IMR-90 (cell line): ENCODE measurements around the gene LRRTM4. TPM values are rescaled to one million over a fixed set of nuclear protein-coding genes. Genes with fewer than 3 reads are reported as not detected.
"Not testable (repeated sequence)": the region's sequence is repeated elsewhere in the genome, so short reads cannot be mapped to it uniquely, and the experiment has no call there.

ENCODE experiments used
- ATAC-seq: fragments of 200-7000 bp; cut with Tn5 transposase; 2 replicates; pipeline ENCODE4 v1.9.1; 2020; ENCODE audit warnings: low read depth, mild to moderate bottlenecking, moderate library complexity
- BruUV-seq: library from RNA; stranded (reverse); fragments of 400-500 nt; replicated peaks from 2 replicates; lab custom pipeline; 2021; lab: Mats Ljungman, UMichigan
- CTCF ChIA-PET: fragments of 300-600 bp; formaldehyde crosslinking; extraction: SDS; loops from one replicate; lab custom pipeline; 2021; ENCODE audit warnings: antibody characterized with exemption; lab: Yijun Ruan, JAX
- POLR2A ChIA-PET: fragments of 300-600 bp; sonication (Branson Sonifier 250); formaldehyde crosslinking; loops from one replicate; lab custom pipeline; 2022; ENCODE audit warnings: antibody characterized with exemption; ENCODE audit not compliant: unreplicated experiment; lab: Charles Lee
- DNase-seq: peaks from one replicate; pipeline ENCODE4 v3.0.0; 2013
- H2AFZ ChIP-seq: replicated peaks from 2 replicates; pipeline ENCODE3; 2013; ENCODE audit warnings: low read length, mild to moderate bottlenecking; ENCODE audit not compliant: poor library complexity
- H2AK5ac ChIP-seq: 2 replicates; pipeline ENCODE4 v1.6.1; 2013; ENCODE audit warnings: low read depth, low read length, inconsistent platforms
- H2AK9ac ChIP-seq: replicated peaks from 2 replicates; pipeline ENCODE3; 2013; ENCODE audit warnings: mild to moderate bottlenecking, low read depth, low read length, moderate library complexity; ENCODE audit not compliant: poor library complexity
- H2BK120ac ChIP-seq: 2 replicates; pipeline ENCODE4 v1.6.1; 2013; ENCODE audit warnings: low read depth, low read length, inconsistent platforms
- H2BK15ac ChIP-seq: 3 replicates; pipeline ENCODE4 v1.6.1; 2013; ENCODE audit warnings: low read depth, low read length, inconsistent platforms
- H2BK20ac ChIP-seq: 2 replicates; pipeline ENCODE4 v1.6.1; 2013; ENCODE audit warnings: low read depth, mild to moderate bottlenecking, inconsistent platforms, low read length, moderate library complexity
- H2BK5ac ChIP-seq: 2 replicates; pipeline ENCODE4 v1.6.1; 2013; ENCODE audit warnings: mild to moderate bottlenecking, low read depth, low read length, inconsistent platforms; ENCODE audit not compliant: poor library complexity, severe bottlenecking
- H3K14ac ChIP-seq: replicated peaks from 2 replicates; pipeline ENCODE4 v1.6.1; 2013; ENCODE audit warnings: low read depth, low read length, inconsistent platforms
- H3K18ac ChIP-seq: 2 replicates; pipeline ENCODE4 v1.6.1; 2013; ENCODE audit warnings: low read depth, low read length, control low read depth
- H3K23ac ChIP-seq: 2 replicates; pipeline ENCODE4 v1.6.1; 2013; ENCODE audit warnings: low read depth, low read length, inconsistent platforms
- H3K27ac ChIP-seq: 2 replicates; pipeline ENCODE4 v1.5.1; 2013; ENCODE audit warnings: mild to moderate bottlenecking, control low read depth, low read length; ENCODE audit not compliant: insufficient read depth
- H3K27me3 ChIP-seq: 2 replicates; pipeline ENCODE4 v1.6.1; 2013; ENCODE audit warnings: low read length; ENCODE audit not compliant: control insufficient read depth, insufficient read depth
- H3K36me3 ChIP-seq: 2 replicates; pipeline ENCODE4 v1.6.1; 2013; ENCODE audit warnings: low read length, mixed read lengths; ENCODE audit not compliant: control insufficient read depth, insufficient read depth
- H3K4ac ChIP-seq: 2 replicates; pipeline ENCODE4 v1.6.1; 2013; ENCODE audit warnings: low read depth, low read length, inconsistent platforms
- H3K4me1 ChIP-seq: 2 replicates; pipeline ENCODE4 v1.6.1; 2013; ENCODE audit warnings: low read length, mixed read lengths; ENCODE audit not compliant: control insufficient read depth, insufficient read depth
- H3K4me2 ChIP-seq: 2 replicates; pipeline ENCODE4 v1.6.1; 2013; ENCODE audit warnings: low read depth, mild to moderate bottlenecking, control low read depth, low read length, moderate library complexity
- H3K4me3 ChIP-seq: 2 replicates; pipeline ENCODE4 v1.5.1; 2013; ENCODE audit warnings: low read depth, mild to moderate bottlenecking, control low read depth, low read length, moderate library complexity; ENCODE audit not compliant: insufficient read depth
- H3K56ac ChIP-seq: 2 replicates; pipeline ENCODE4 v1.6.1; 2013; ENCODE audit warnings: low read length, inconsistent platforms; ENCODE audit not compliant: insufficient read depth; ENCODE audit errors: extremely low read depth
- H3K79me1 ChIP-seq, 2 experiments: 2 replicates each; pipeline ENCODE4 v1.6.1; 2013; ENCODE audit warnings: low read length in 2 of 2, inconsistent platforms in 1 of 2, low read depth in 1 of 2
- H3K9ac ChIP-seq: 2 replicates; pipeline ENCODE4 v1.6.1; 2013; ENCODE audit warnings: low read depth, low read length, control low read depth
- H3K9me1 ChIP-seq: 2 replicates; pipeline ENCODE4 v1.6.1; 2013; ENCODE audit warnings: low read length, inconsistent platforms; ENCODE audit not compliant: insufficient read depth
- H3K9me3 ChIP-seq: 2 replicates; pipeline ENCODE4 v1.6.1; 2013; ENCODE audit warnings: low read length; ENCODE audit not compliant: control insufficient read depth, insufficient read depth
- H4K20me1 ChIP-seq: 2 replicates; pipeline ENCODE4 v1.6.1; 2013; ENCODE audit warnings: low read length, inconsistent platforms; ENCODE audit not compliant: insufficient read depth
- H4K5ac ChIP-seq: 2 replicates; pipeline ENCODE4 v1.6.1; 2013; ENCODE audit warnings: mild to moderate bottlenecking, low read depth, low read length, control low read depth
- H4K8ac ChIP-seq, 2 experiments: 2 replicates each; pipeline ENCODE4 v1.6.1; 2013; ENCODE audit warnings: low read depth in 2 of 2, low read length in 2 of 2, control low read depth in 1 of 2, inconsistent platforms in 1 of 2
- H4K91ac ChIP-seq: 2 replicates; pipeline ENCODE4 v1.6.1; 2013; ENCODE audit warnings: low read depth, low read length, inconsistent platforms; ENCODE audit not compliant: insufficient read depth
- WGBS, 2 experiments: methylation state at CpG; one replicate each; pipeline versions ENCODE4 v1.1.5 to v1.1.7; 2013; ENCODE audit warnings: missing lambda C conversion rate in 2 of 2; ENCODE audit not compliant: insufficient read length in 1 of 2; ENCODE audit errors: extremely low coverage in 2 of 2; 5-methylcytosine and 5-hydroxymethylcytosine counted together
- dilution Hi-C: fragments of 300-500 bp; cut with HindIII; formaldehyde crosslinking; loops from one replicate; pipeline ENCODE4 v1.14.3; 2018; ENCODE audit warnings: low sequenced_read_pairs; ENCODE audit not compliant: unreplicated experiment
- in situ Hi-C: fragments of 300-500 bp; cut with MboI; formaldehyde crosslinking; loops from 3 replicates; pipeline ENCODE4 v1.14.3; 2019; ENCODE audit warnings: low sequenced_read_pairs, inconsistent platforms, mixed read lengths
- intact Hi-C: fragments of 100-400 bp; cut with micrococcal nuclease; formaldehyde crosslinking; loops from 2 replicates; pipeline ENCODE4 v1.10.0; 2022
- microRNA-seq, 2 experiments: library from miRNA; stranded (forward) in 1 of 2; unstranded in 1 of 2; fragments of 10-50 nt in 1 of 2; fragments of <30 nt in 1 of 2; gene quantifications in 1 of 2; microRNA quantifications in 1 of 2; one replicate each; pipeline versions ENCODE3 to v1.1.0; 2013 to 2020; ENCODE audit not compliant: insufficient read depth in 1 of 2, insufficient read length in 1 of 2, unreplicated experiment in 1 of 2
- polyA plus RNA-seq, 3 experiments: library from polyadenylated mRNA; depleted of rRNA; stranded (reverse); fragments of >200 nt; gene quantifications; 2 replicates each; pipeline ENCODE4 v1.2.3, GENCODE V29; 2012; ENCODE audit warnings: low replicate concordance in 1 of 3
- small RNA-seq, 5 experiments: library from RNA; depleted of rRNA; stranded (forward); fragments of <200 nt; gene quantifications; one replicate each; pipeline ENCODE3, GENCODE V24; 2012
- total RNA-seq: library from RNA; depleted of rRNA; stranded (reverse); fragments of >200 nt; gene quantifications from 2 replicates; pipeline ENCODE4 v1.2.3, GENCODE V29; 2012

LRRTM4 gene
- total and polyA plus RNA-seq, 2 of the 4 experiments (the other 2 are of a cell fraction): not detected

DNA sequence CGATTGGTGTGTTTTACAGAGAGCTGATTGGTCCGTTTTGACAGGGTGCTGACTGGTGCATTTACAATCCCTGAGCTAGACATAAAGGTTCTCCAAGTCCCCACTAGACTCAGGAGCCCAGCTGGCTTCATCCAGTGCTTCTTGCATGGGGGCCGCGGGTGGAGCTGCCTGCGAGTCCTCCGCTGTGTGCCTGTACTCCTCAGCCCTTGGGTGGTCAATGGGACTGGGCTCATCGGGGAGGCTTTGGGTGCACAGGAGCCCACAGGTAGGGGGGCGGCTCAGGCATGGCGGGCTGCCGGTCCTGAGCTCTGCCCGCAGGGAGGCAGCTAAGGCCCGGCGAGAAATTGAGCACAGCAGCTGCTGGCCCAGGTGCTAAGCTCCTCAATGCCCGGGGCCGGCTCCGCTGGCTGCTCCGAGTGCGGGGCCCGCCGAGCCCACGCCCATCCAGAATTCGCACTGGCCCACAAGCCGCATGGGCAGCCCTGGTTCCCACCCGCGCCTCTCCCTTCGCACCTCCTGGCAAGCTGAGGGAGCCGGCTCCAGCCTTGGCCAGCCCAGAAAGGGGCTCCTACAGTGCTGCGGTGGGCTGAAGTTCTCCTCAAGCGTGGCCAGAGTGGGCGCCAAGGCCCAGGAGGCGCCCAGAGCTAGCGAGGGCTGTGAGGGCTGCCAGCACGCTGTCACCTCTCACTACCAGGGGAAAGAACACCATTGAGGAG, 824.0 kb downstream of the LRRTM4 start:
- CTCF ChIA-PET, H3K18ac ChIP-seq, H3K56ac ChIP-seq, H4K5ac ChIP-seq, H3K4me2 ChIP-seq, H3K79me1 ChIP-seq, BruUV-seq, H4K8ac ChIP-seq, dilution Hi-C loops, H4K91ac ChIP-seq, H2AFZ ChIP-seq, H3K27me3 ChIP-seq, ATAC-seq, H3K4ac ChIP-seq, H2BK15ac ChIP-seq, H3K9ac ChIP-seq, H2AK5ac ChIP-seq, POLR2A ChIA-PET, intact Hi-C loops, H2BK5ac ChIP-seq, H3K9me1 ChIP-seq, H3K27ac ChIP-seq, H3K36me3 ChIP-seq, H3K14ac ChIP-seq, H2BK120ac ChIP-seq, H4K20me1 ChIP-seq, H3K9me3 ChIP-seq, H2AK9ac ChIP-seq, DNase-seq, H3K4me3 ChIP-seq, H2BK20ac ChIP-seq, H3K4me1 ChIP-seq, in situ Hi-C loops, H3K23ac ChIP-seq: not testable (repeated sequence)
- WGBS, 2 experiments: 87% methylated on average over 17 of the region's 33 CpGs; no CpG with 5 or more reads in 1 of the 2 experiments

Small RNA genes lying within 50 kb of the gene (microRNA-seq; reads per million reads assigned to microRNA genes)
- gene RNA5SP98 (ENCODE audit: insufficient read depth, insufficient read length): not detected

Small RNA genes lying within 50 kb of the gene (small RNA-seq; reads per million reads assigned to genes)
- gene RNA5SP98: 0 reads per million in 5 experiments
